Sigmoid colon (tissue), 4 donors: ENCODE results near the gene OCRL.

Experiments
- CTCF ChIP-seq, 4 experiments: fragments of 450-650 bp in 3 of 4; fragments of 200-600 bp in 1 of 4; IDR thresholded peaks; one replicate each; pipeline ENCODE4 v1.5.1; 2016 to 2019; ENCODE audit warnings: antibody characterized with exemption in 4 of 4, mild to moderate bottlenecking in 3 of 4, moderate library complexity in 2 of 4
- EP300 ChIP-seq, 4 donors: sonication (generic); formaldehyde crosslinking; IDR thresholded peaks; one replicate each; pipeline ENCODE4 v1.6.1; 2017; ENCODE audit warnings: antibody characterized with exemption in 4 of 4

- TF ChIP-seq CTCF (IDR thresholded peaks at IDR 0.05) (no peak), EP300 (IDR thresholded peaks at IDR 0.05) (no peak)
Observed at GRCh38 chrX:129553619-129554288, 13.7 kb downstream of the OCRL start.
